GM12873 (cell line): ENCODE measurements around the gene PI4K2A.

Experiments
- CTCF ChIP-seq: IDR thresholded peaks from 2 replicates; pipeline ENCODE4 v1.5.1; 2012; ENCODE audit warnings: low read depth, mild to moderate bottlenecking, moderate library complexity, low read length, control low read depth; ENCODE audit not compliant: insufficient read depth; ENCODE audit errors: missing control alignments

PI4K2A gene

GRCh38 chr10:97682042-97682441 lies 41.6 kb downstream of the PI4K2A start:
- no peak for TF ChIP-seq CTCF

- TF ChIP-seq CTCF = no peak
These were observed 43.3 kb downstream of the PI4K2A start for GRCh38 chr10:97683556-97684367.

- TF ChIP-seq CTCF = no peak
These were observed 44.5 kb downstream of the PI4K2A start for GRCh38 chr10:97684866-97685394.

GRCh38 chr10:97685395-97685958 lies 45.0 kb downstream of the PI4K2A start:
- TF ChIP-seq CTCF = peak; percentile 39

GRCh38 chr10:97686301-97686961 lies 46.0 kb downstream of the PI4K2A start:
- peak; percentile 30 for TF ChIP-seq CTCF

- TF ChIP-seq CTCF = no peak
These were observed 46.7 kb downstream of the PI4K2A start, which contains the start of gene AVPI1 for GRCh38 chr10:97686962-97687784. Gene AVPI1 (minus strand): TSS chr10:97687241. CDS start chr10:97679905, 7,336 bp downstream.
